OCI-LY3 (cell line): ENCODE results near the gene TAF7L.

Source experiments
- CTCF ChIP-seq: fragments of 200-600, 300-600 bp; sonication (generic); IDR thresholded peaks from 2 replicates; pipeline ENCODE4 v1.5.1; 2014; ENCODE audit warnings: antibody characterized with exemption, low read length, low read depth
- EZH2phosphoT487 ChIP-seq: fragments of 200-600 bp; shearing (Covaris generic); IDR thresholded peaks from 2 replicates; pipeline ENCODE4 v1.6.1; 2018; ENCODE audit warnings: antibody characterized with exemption, mixed run types, low read depth

GRCh38 chrX:101257448-101258258 lies 33.5 kb downstream of the TAF7L start:
- TF ChIP-seq CTCF: no peak
- TF ChIP-seq EZH2phosphoT487: no peak
